Upper lobe of left lung (tissue), 4 donors: Measurements from ENCODE around the gene PDE8A.

Experiments used
- EP300 ChIP-seq, 4 donors: sonication (generic); formaldehyde crosslinking; IDR thresholded peaks; one replicate each; pipeline ENCODE4 v1.5.1; 2017; ENCODE audit warnings: antibody characterized with exemption in 4 of 4, control low read depth in 2 of 4
- POLR2AphosphoS5 ChIP-seq, 2 donors: sonication (generic); formaldehyde crosslinking; IDR thresholded peaks; one replicate each; pipeline ENCODE4 v1.5.1; 2017; ENCODE audit warnings: antibody characterized with exemption in 2 of 2
- TF ChIP-seq, protein P1 (sequence below), 6 experiments: fragments of 450-650 bp in 4 of 6; fragments of 200-600 bp in 2 of 6; sonication (generic) in 2 of 6; IDR thresholded peaks; one replicate each; pipeline ENCODE4 v1.5.1; 2016 to 2019; ENCODE audit warnings: antibody characterized with exemption in 6 of 6

- TF ChIP-seq EP300 (IDR thresholded peaks at IDR 0.05) (no peak), POLR2AphosphoS5 (IDR thresholded peaks at IDR 0.05) (no peak)
- TF ChIP-seq, protein P1, sequence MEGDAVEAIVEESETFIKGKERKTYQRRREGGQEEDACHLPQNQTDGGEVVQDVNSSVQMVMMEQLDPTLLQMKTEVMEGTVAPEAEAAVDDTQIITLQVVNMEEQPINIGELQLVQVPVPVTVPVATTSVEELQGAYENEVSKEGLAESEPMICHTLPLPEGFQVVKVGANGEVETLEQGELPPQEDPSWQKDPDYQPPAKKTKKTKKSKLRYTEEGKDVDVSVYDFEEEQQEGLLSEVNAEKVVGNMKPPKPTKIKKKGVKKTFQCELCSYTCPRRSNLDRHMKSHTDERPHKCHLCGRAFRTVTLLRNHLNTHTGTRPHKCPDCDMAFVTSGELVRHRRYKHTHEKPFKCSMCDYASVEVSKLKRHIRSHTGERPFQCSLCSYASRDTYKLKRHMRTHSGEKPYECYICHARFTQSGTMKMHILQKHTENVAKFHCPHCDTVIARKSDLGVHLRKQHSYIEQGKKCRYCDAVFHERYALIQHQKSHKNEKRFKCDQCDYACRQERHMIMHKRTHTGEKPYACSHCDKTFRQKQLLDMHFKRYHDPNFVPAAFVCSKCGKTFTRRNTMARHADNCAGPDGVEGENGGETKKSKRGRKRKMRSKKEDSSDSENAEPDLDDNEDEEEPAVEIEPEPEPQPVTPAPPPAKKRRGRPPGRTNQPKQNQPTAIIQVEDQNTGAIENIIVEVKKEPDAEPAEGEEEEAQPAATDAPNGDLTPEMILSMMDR (IDR thresholded peaks at IDR 0.05), result no peak
These were observed 168.4 kb downstream of the PDE8A start for GRCh38 chr15:85150130-85150480.
